H1 (cell line): ENCODE results near the gene PURB. TPM values are rescaled to one million over a fixed set of nuclear protein-coding genes. Genes with fewer than 3 reads are reported as not detected.

Experiments used
- CTCF ChIA-PET: fragments of 300-600 bp; sonication (Branson Sonifier 250); formaldehyde crosslinking; loops from one replicate; lab custom pipeline; 2021; ENCODE audit not compliant: partially characterized antibody; lab: Charles Lee
- POLR2A ChIA-PET: fragments of 300-600 bp; sonication (Branson Sonifier 250); formaldehyde crosslinking; loops from one replicate; lab custom pipeline; 2021; ENCODE audit warnings: inconsistent platforms; ENCODE audit not compliant: partially characterized antibody; lab: Charles Lee
- DNase-seq, 2 experiments: peaks; one replicate each; pipeline versions ENCODE4 v3.0.0 to v3.0.0-alpha.2; 2010 to 2022; ENCODE audit warnings: low spot score in 2 of 2, low read depth in 1 of 2, mixed read lengths in 1 of 2
- FAIRE-seq: peaks from 2 replicates; lab custom pipeline; 2011; peaks lifted over from hg19 to GRCh38; lab: Jason Lieb, UNC
- H2AFZ ChIP-seq: 2 replicates; pipeline ENCODE4 v1.8.1; 2012; ENCODE audit warnings: low read length, inconsistent platforms
- H2AK5ac ChIP-seq: 2 replicates; pipeline ENCODE4 v1.6.1; 2013; ENCODE audit warnings: low read depth, low read length
- H2BK120ac ChIP-seq: replicated peaks from 2 replicates; pipeline ENCODE3; 2013; ENCODE audit warnings: low read depth, low read length, inconsistent platforms
- H2BK12ac ChIP-seq: 2 replicates; pipeline ENCODE4 v1.6.1; 2013; ENCODE audit warnings: low read depth, low read length
- H2BK15ac ChIP-seq: 2 replicates; pipeline ENCODE4 v1.6.1; 2013; ENCODE audit warnings: low read length
- H2BK20ac ChIP-seq: 2 replicates; pipeline ENCODE4 v1.6.1; 2013; ENCODE audit warnings: low read length
- H2BK5ac ChIP-seq: 2 replicates; pipeline ENCODE4 v1.6.1; 2013; ENCODE audit warnings: low read depth, low read length
- H3K14ac ChIP-seq: 2 replicates; pipeline ENCODE4 v1.6.1; 2013; ENCODE audit warnings: inconsistent platforms; ENCODE audit not compliant: insufficient read length
- H3K18ac ChIP-seq: 2 replicates; pipeline ENCODE4 v1.6.1; 2013; ENCODE audit warnings: low read length; ENCODE audit errors: extremely low read depth
- H3K23ac ChIP-seq: 2 replicates; pipeline ENCODE4 v1.6.1; 2013; ENCODE audit warnings: inconsistent platforms; ENCODE audit not compliant: insufficient read length
- H3K23me2 ChIP-seq: 2 replicates; pipeline ENCODE4 v1.6.1; 2013; ENCODE audit warnings: low read depth, low read length
- H3K27ac ChIP-seq: 2 replicates; pipeline ENCODE4 v1.6.1; 2011; ENCODE audit warnings: low read depth, low read length, inconsistent platforms
- H3K27me3 ChIP-seq, 4 experiments: replicated peaks in 1 of 4; 1 replicate in 1 of 4; 2 replicates in 3 of 4; pipeline versions ENCODE4 v1.6.1 to v1.8.1; 2011 to 2013; ENCODE audit warnings: low read length in 3 of 4, mild to moderate bottlenecking in 3 of 4, inconsistent platforms in 2 of 4, mixed read lengths in 2 of 4, moderate library complexity in 1 of 4; ENCODE audit not compliant: control insufficient read depth in 3 of 4, insufficient read depth in 3 of 4; ENCODE audit errors: extremely low read depth in 1 of 4
- H3K36me3 ChIP-seq, 4 experiments: 2 replicates each; pipeline versions ENCODE4 v1.6.1 to v1.8.1; 2011 to 2013; ENCODE audit warnings: mild to moderate bottlenecking in 4 of 4, low read length in 3 of 4, moderate library complexity in 2 of 4, control low read depth in 1 of 4, inconsistent platforms in 1 of 4; ENCODE audit not compliant: insufficient read depth in 4 of 4, control insufficient read depth in 2 of 4
- H3K4ac ChIP-seq: replicated peaks from 2 replicates; pipeline ENCODE3; 2013; ENCODE audit warnings: low read length, low read depth, mixed read lengths, inconsistent platforms; ENCODE audit not compliant: insufficient read length
- H3K4me1 ChIP-seq, 4 experiments: replicated peaks in 1 of 4; 1 replicate in 1 of 4; 2 replicates in 3 of 4; pipeline versions ENCODE4 v1.6.1 to v1.8.1; 2011 to 2013; ENCODE audit warnings: low read length in 3 of 4, inconsistent platforms in 2 of 4, mixed read lengths in 1 of 4; ENCODE audit not compliant: insufficient read depth in 4 of 4, control insufficient read depth in 3 of 4
- H3K4me2 ChIP-seq, 2 experiments: 2 replicates each; pipeline versions ENCODE4 v1.6.1 to v1.8.1; 2011 to 2013; ENCODE audit warnings: low read depth in 2 of 2, low read length in 2 of 2, control low read depth in 1 of 2, inconsistent platforms in 1 of 2, mild to moderate bottlenecking in 1 of 2; ENCODE audit not compliant: insufficient read depth in 1 of 2
- H3K4me3 ChIP-seq, 4 experiments: fragments of 200-600, 300-600 bp in 1 of 4; sonication (generic), shearing (Covaris generic), sonication (Bioruptor Twin) in 1 of 4; 2 replicates each; pipeline versions ENCODE4 v1.5.1 to v1.8.1; 2011 to 2016; ENCODE audit warnings: low read length in 4 of 4, low read depth in 3 of 4, control low read depth in 2 of 4, inconsistent platforms in 2 of 4, mild to moderate bottlenecking in 2 of 4, mixed read lengths in 1 of 4, moderate library complexity in 1 of 4; ENCODE audit not compliant: insufficient read depth in 2 of 4; ENCODE audit errors: extremely low read depth in 1 of 4
- H3K56ac ChIP-seq: replicated peaks from 2 replicates; pipeline ENCODE3; 2013; ENCODE audit warnings: low read depth, mild to moderate bottlenecking, mixed read lengths, low read length, inconsistent platforms; ENCODE audit not compliant: insufficient read length
- H3K79me1 ChIP-seq: 2 replicates; pipeline ENCODE4 v1.6.1; 2013; ENCODE audit warnings: low read depth, low read length, control low read depth
- H3K79me2 ChIP-seq, 2 experiments: 2 replicates each; pipeline versions ENCODE4 v1.6.1 to v1.8.1; 2012 to 2013; ENCODE audit warnings: low read length in 2 of 2, mild to moderate bottlenecking in 2 of 2, inconsistent platforms in 1 of 2; ENCODE audit not compliant: insufficient read depth in 2 of 2, control insufficient read depth in 1 of 2
- H3K9ac ChIP-seq, 4 experiments: replicated peaks in 1 of 4; 1 replicate in 1 of 4; 2 replicates in 3 of 4; pipeline versions ENCODE4 v1.6.1 to v1.8.1; 2011 to 2013; ENCODE audit warnings: low read depth in 3 of 4, low read length in 3 of 4, control low read depth in 2 of 4, mild to moderate bottlenecking in 2 of 4, moderate library complexity in 2 of 4, inconsistent platforms in 1 of 4; ENCODE audit errors: extremely low read depth in 1 of 4
- H3K9me3 ChIP-seq, 2 experiments: 2 replicates each; pipeline versions ENCODE4 v1.6.1 to v1.8.1; 2012 to 2013; ENCODE audit warnings: mild to moderate bottlenecking in 2 of 2, moderate library complexity in 2 of 2, control low read depth in 1 of 2, inconsistent platforms in 1 of 2, low read depth in 1 of 2, low read length in 1 of 2, mixed read lengths in 1 of 2; ENCODE audit not compliant: insufficient read depth in 2 of 2
- H4K20me1 ChIP-seq, 2 experiments: replicated peaks in 1 of 2; 2 replicates each; pipeline versions ENCODE3 to v1.8.1; 2011 to 2013; ENCODE audit warnings: inconsistent platforms in 2 of 2, low read length in 2 of 2, mild to moderate bottlenecking in 1 of 2; ENCODE audit not compliant: insufficient read depth in 2 of 2, control insufficient read depth in 1 of 2
- H4K5ac ChIP-seq: 2 replicates; pipeline ENCODE4 v1.6.1; 2013; ENCODE audit warnings: low read length, low read depth, mixed read lengths, inconsistent platforms; ENCODE audit not compliant: insufficient read length
- H4K8ac ChIP-seq: 2 replicates; pipeline ENCODE4 v1.8.0; 2013; ENCODE audit warnings: mild to moderate bottlenecking, moderate library complexity, low read length, inconsistent platforms; ENCODE audit not compliant: insufficient read depth; ENCODE audit errors: extremely low read depth
- H4K91ac ChIP-seq: replicated peaks from 2 replicates; pipeline ENCODE3; 2013; ENCODE audit warnings: low read length, mixed read lengths, inconsistent platforms; ENCODE audit not compliant: insufficient read length
- BACH1 ChIP-seq: IDR thresholded peaks from 2 replicates; pipeline ENCODE4 v1.6.1; 2012; ENCODE audit warnings: low read length, improper control_type of control experiment
- CBX8 ChIP-seq: fragments of 300-800, 300-1000 bp; sonication (generic); IDR thresholded peaks from 2 replicates; pipeline ENCODE4 v1.7.1; 2016; ENCODE audit warnings: low read depth, low read length, borderline replicate concordance
- GTF2F1 ChIP-seq: IDR thresholded peaks from 2 replicates; pipeline ENCODE4 v1.6.1; 2012; ENCODE audit warnings: low read depth, low read length, improper control_type of control experiment, borderline replicate concordance
- NRF1 ChIP-seq: IDR thresholded peaks from 2 replicates; pipeline ENCODE4 v1.6.1; 2011; ENCODE audit warnings: mild to moderate bottlenecking, low read depth, low read length, improper control_type of control experiment
- PHF8 ChIP-seq: fragments of 200-600 bp; sonication (generic); conservative IDR thresholded peaks from 2 replicates; pipeline ENCODE4 v1.7.1; 2012; ENCODE audit warnings: low read depth, mild to moderate bottlenecking, inconsistent platforms, low read length, moderate library complexity
- RNF2 ChIP-seq: fragments of 200-900, 300-1000 bp; sonication (generic); IDR thresholded peaks from 2 replicates; pipeline ENCODE4 v1.7.1; 2016; ENCODE audit warnings: borderline replicate concordance, low read depth, mild to moderate bottlenecking, antibody characterized with exemption, low read length; ENCODE audit not compliant: poor library complexity, severe bottlenecking; ENCODE audit errors: missing control alignments
- WGBS, 2 experiments: shearing (Covaris generic) in 1 of 2; methylation state at CpG; one replicate each; pipeline versions ENCODE4 v1.1.6 to v1.1.7; 2013 to 2015; ENCODE audit warnings: low lambda C conversion rate in 2 of 2, mixed read lengths in 2 of 2, inconsistent platforms in 1 of 2, low coverage in 1 of 2, missing lambda C conversion rate in 1 of 2; ENCODE audit not compliant: insufficient replicate concordance in 2 of 2, insufficient coverage in 1 of 2, insufficient read length in 1 of 2; ENCODE audit errors: extremely low coverage in 1 of 2, missing lambda C conversion rate in 1 of 2; 5-methylcytosine and 5-hydroxymethylcytosine counted together
- polyA plus RNA-seq, 7 experiments: library from polyadenylated mRNA; depleted of rRNA in 3 of 7; stranded (reverse) in 5 of 7; unstranded in 2 of 7; fragments of >200 nt in 5 of 7; fragments of 200-250 nt in 2 of 7; gene quantifications; 1 replicate in 5 of 7; 2 replicates in 1 of 7; 4 replicates in 1 of 7; pipeline versions ENCODE4 v1.2.1 to v1.2.3, GENCODE V29; 2011 to 2013; ENCODE audit warnings: missing spikeins in 2 of 7, mixed read lengths in 2 of 7
- total RNA-seq: library from RNA; stranded (reverse); fragmentation: NEBNext Ultra II Directional; extraction: Animal tissue kit (Norgen Biotek cat#: 25700); gene quantifications from 2 replicates; pipeline ENCODE4 v1.2.1, GENCODE V29; 2021

The PURB gene
- total and polyA plus RNA-seq, 2 of the 8 experiments (the other 6 are each of a cell fraction or from before 2014, with no cell fraction given) = 3.3 to 22.7 TPM

GRCh38 chr7:44917465-44917864, 32.1 kb upstream of the PURB start:
- Histone ChIP-seq H2BK15ac (no peak overlapping the region), H3K23me2 (no peaks in the 10 kb centered on the region), H3K79me1 (no peaks in the 10 kb centered on the region), H3K4ac (no peak overlapping the region), H4K8ac (no peak overlapping the region), H3K79me2 (no peaks in the 10 kb centered on the region), H2AFZ (no peak overlapping the region), H2BK12ac (no peak overlapping the region), H2BK120ac (no peak overlapping the region), H3K14ac (no peak overlapping the region), H4K20me1 (no peaks in the 10 kb centered on the region), H3K18ac (no peak overlapping the region), H3K27me3 (no peaks in the 10 kb centered on the region), H2BK5ac (no peak overlapping the region), H3K56ac (no peak overlapping the region), H2AK5ac (no peak overlapping the region), H4K5ac (no peak overlapping the region), H3K4me2 (no peak overlapping the region), H3K23ac (no peak overlapping the region)
- CTCF ChIA-PET = interaction anchor here (1.0 to 1.3 kb wide), 2 partner anchors 10 to 66 kb away, joined by 3 to 4 read pairs; no protein-coding TSS in a partner anchor
- no peak for DNase-seq
- TF ChIP-seq GTF2F1 (no peak), BACH1 (no peak), RNF2 (no peak), CBX8 (no peak), NRF1 (no peak), PHF8 (no peak)
- TF ChIP-seq, all 59 proteins: peak for 0
- Histone ChIP-seq H3K27ac (no peak overlapping the region), H2BK20ac (no peak overlapping the region), H3K4me1 (no peaks in the 10 kb centered on the region; a peak in 1 of 7 replicates), H3K36me3 (no peaks in the 10 kb centered on the region), H3K9ac (no peak overlapping the region), H3K9me3 (no peaks in the 10 kb centered on the region), H3K4me3 (no peak overlapping the region), H4K91ac (no peak overlapping the region)
- POLR2A ChIA-PET = no interaction called here
- 85% methylated on average over 2 of the region's 2 CpGs; no CpG with 5 or more reads in 1 of the 2 experiments for WGBS, 2 experiments
- no peak for FAIRE-seq
